HG03175 (cell line): ENCODE measurements around the gene TMEM175.

Source experiments
- ATAC-seq: cut with Tn5 transposase; IDR thresholded peaks from one replicate; pipeline ENCODE4 v1.9.1; 2021; ENCODE audit warnings: mild to moderate bottlenecking, moderate library complexity; ENCODE audit not compliant: unreplicated experiment

TMEM175 gene

GRCh38 chr4:945274-946102, 13.2 kb downstream of the TMEM175 start:
- no peak for ATAC-seq

GRCh38 chr4:946103-946450, 13.8 kb downstream of the TMEM175 start:
- no peak for ATAC-seq

- ATAC-seq, result no peak
Measured at GRCh38 chr4:946517-947471, 14.5 kb downstream of the TMEM175 start.

GRCh38 chr4:947491-947971, 15.3 kb downstream of the TMEM175 start:
- no peak for ATAC-seq

GRCh38 chr4:948101-948935, 16.1 kb downstream of the TMEM175 start:
- no peak for ATAC-seq

GRCh38 chr4:948936-949300, 16.7 kb downstream of the TMEM175 start:
- ATAC-seq, result no peak

- ATAC-seq, result no peak
Measured at GRCh38 chr4:949656-950055, 17.4 kb downstream of the TMEM175 start.

- no peak for ATAC-seq
Measured at GRCh38 chr4:950136-951020, 18.1 kb downstream of the TMEM175 start.

GRCh38 chr4:951186-951585, 18.9 kb downstream of the TMEM175 start:
- no peak for ATAC-seq

- ATAC-seq, result no peak
Measured at GRCh38 chr4:951594-952468, 19.6 kb downstream of the TMEM175 start.

GRCh38 chr4:952881-953573, 20.8 kb downstream of the TMEM175 start:
- ATAC-seq, result no peak

GRCh38 chr4:953574-953915, 21.3 kb downstream of the TMEM175 start:
- no peak for ATAC-seq

- ATAC-seq, result no peak
Measured at GRCh38 chr4:954211-955020, 22.2 kb downstream of the TMEM175 start.

- no peak for ATAC-seq
Measured at GRCh38 chr4:955161-955921, 23.1 kb downstream of the TMEM175 start.

GRCh38 chr4:955931-956381, 23.7 kb downstream of the TMEM175 start:
- no peak for ATAC-seq

GRCh38 chr4:956531-957230, 24.4 kb downstream of the TMEM175 start:
- ATAC-seq, result no peak
